ENCODE data around the gene PPP1R15B.

The PPP1R15B gene

GRCh38 chr1:204358605-204359004 is 53.0 kb downstream of the PPP1R15B start:
- TF ChIP-seq, protein P1, sequence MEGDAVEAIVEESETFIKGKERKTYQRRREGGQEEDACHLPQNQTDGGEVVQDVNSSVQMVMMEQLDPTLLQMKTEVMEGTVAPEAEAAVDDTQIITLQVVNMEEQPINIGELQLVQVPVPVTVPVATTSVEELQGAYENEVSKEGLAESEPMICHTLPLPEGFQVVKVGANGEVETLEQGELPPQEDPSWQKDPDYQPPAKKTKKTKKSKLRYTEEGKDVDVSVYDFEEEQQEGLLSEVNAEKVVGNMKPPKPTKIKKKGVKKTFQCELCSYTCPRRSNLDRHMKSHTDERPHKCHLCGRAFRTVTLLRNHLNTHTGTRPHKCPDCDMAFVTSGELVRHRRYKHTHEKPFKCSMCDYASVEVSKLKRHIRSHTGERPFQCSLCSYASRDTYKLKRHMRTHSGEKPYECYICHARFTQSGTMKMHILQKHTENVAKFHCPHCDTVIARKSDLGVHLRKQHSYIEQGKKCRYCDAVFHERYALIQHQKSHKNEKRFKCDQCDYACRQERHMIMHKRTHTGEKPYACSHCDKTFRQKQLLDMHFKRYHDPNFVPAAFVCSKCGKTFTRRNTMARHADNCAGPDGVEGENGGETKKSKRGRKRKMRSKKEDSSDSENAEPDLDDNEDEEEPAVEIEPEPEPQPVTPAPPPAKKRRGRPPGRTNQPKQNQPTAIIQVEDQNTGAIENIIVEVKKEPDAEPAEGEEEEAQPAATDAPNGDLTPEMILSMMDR (IDR thresholded peaks at IDR 0.05; ENCODE audit: low read depth, low read length), result no peak
- Histone ChIP-seq H3K36me3 (no peaks in the 10 kb centered on the region), H3K4me3 (ENCODE audit: low read depth, low read length) (peak overlapping the region; percentile 47), H3K27ac (peak overlapping the region; percentile 81), H3K27me3 (ENCODE audit: insufficient read depth, low read depth, severe bottlenecking) (no peaks in the 10 kb centered on the region), H3K9me3 (ENCODE audit: severe bottlenecking) (no peaks in the 10 kb centered on the region)
- peak; percentile 71 for DNase-seq

GRCh38 chr1:204357551-204358490 is 53.8 kb downstream of the PPP1R15B start:
- Histone ChIP-seq H3K36me3 (no peaks in the 10 kb centered on the region), H3K4me3 (ENCODE audit: low read depth, low read length) (peak overlapping the region; percentile 47), H3K9me3 (ENCODE audit: severe bottlenecking) (no peaks in the 10 kb centered on the region), H3K27ac (peak overlapping the region; percentile 81), H3K27me3 (ENCODE audit: insufficient read depth, low read depth, severe bottlenecking) (no peaks in the 10 kb centered on the region)
- peak; percentile 78 for DNase-seq
- TF ChIP-seq, protein P1 (IDR thresholded peaks at IDR 0.05; ENCODE audit: low read depth, low read length), result peak; percentile 67

DNA sequence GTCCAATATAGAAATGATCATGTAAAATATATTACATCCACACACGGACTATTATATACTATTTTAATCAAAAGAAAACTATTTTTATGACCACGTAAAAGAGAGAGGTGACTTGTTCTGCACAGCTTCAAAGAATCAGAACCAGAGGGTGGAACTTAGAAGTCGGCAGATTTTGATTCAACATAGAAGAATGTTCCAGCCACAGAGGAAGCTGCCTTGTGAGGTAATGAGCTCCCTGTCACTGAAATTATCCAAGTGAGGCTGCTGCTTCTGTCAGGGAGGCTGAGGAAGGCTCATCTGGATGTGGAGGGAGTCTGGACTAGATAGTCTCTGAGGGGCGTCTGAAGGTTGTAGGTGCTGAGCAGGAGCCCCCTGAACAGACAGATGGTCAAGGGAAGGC is 54.6 kb downstream of the PPP1R15B start:
- Histone ChIP-seq H3K9me3 (ENCODE audit: severe bottlenecking) (no peaks in the 10 kb centered on the region), H3K36me3 (no peaks in the 10 kb centered on the region), H3K27ac (peak overlapping the region; percentile 81), H3K4me3 (ENCODE audit: low read depth, low read length) (no peak overlapping the region), H3K27me3 (ENCODE audit: insufficient read depth, low read depth, severe bottlenecking) (no peaks in the 10 kb centered on the region)
- TF ChIP-seq, protein P1 (IDR thresholded peaks at IDR 0.05; ENCODE audit: low read depth, low read length), result no peak
- no peak for DNase-seq

GRCh38 chr1:204355913-204356312 is 55.7 kb downstream of the PPP1R15B start:
- TF ChIP-seq, protein P1 (IDR thresholded peaks at IDR 0.05; ENCODE audit: low read depth, low read length), result no peak
- H3K36me3 ChIP-seq, result no peaks in the 10 kb centered on the region
- no peak for DNase-seq
- no peaks in the 10 kb centered on the region for H3K27me3 ChIP-seq (ENCODE audit: insufficient read depth, low read depth, severe bottlenecking)
- H3K4me3 ChIP-seq (ENCODE audit: low read depth, low read length), result no peak overlapping the region
- no peak overlapping the region for H3K27ac ChIP-seq
- no peaks in the 10 kb centered on the region for H3K9me3 ChIP-seq (ENCODE audit: severe bottlenecking)

- Histone ChIP-seq H3K4me3 (ENCODE audit: low read depth, low read length) (no peak overlapping the region), H3K36me3 (no peaks in the 10 kb centered on the region), H3K27me3 (ENCODE audit: insufficient read depth, low read depth, severe bottlenecking) (no peaks in the 10 kb centered on the region), H3K9me3 (ENCODE audit: severe bottlenecking) (no peaks in the 10 kb centered on the region), H3K27ac (no peak overlapping the region)
- TF ChIP-seq, protein P1 (IDR thresholded peaks at IDR 0.05; ENCODE audit: low read depth, low read length), result no peak
- no peak for DNase-seq
These were observed 57.0 kb downstream of the PPP1R15B start for GRCh38 chr1:204354579-204354978.
